Panc1 (cell line): ENCODE results near the gene ARRDC2. TPM values are rescaled to one million over a fixed set of nuclear protein-coding genes. Genes with fewer than 3 reads are reported as not detected.

Source experiments
- ATAC-seq: fragments of 200-7000 bp; cut with Tn5 transposase; 2 replicates; pipeline ENCODE4 v1.9.1; 2020; ENCODE audit warnings: mild to moderate bottlenecking, moderate library complexity
- BruUV-seq: library from RNA; stranded (reverse); fragments of 400-500 nt; replicated peaks from 2 replicates; lab custom pipeline; 2021; lab: Mats Ljungman, UMichigan
- CTCF ChIA-PET: fragments of 300-600 bp; sonication (Branson Sonifier 250); formaldehyde crosslinking; loops from one replicate; lab custom pipeline; 2022; ENCODE audit warnings: antibody characterized with exemption; lab: Charles Lee
- POLR2A ChIA-PET: fragments of 300-600 bp; sonication (Branson Sonifier 250); formaldehyde crosslinking; loops from one replicate; lab custom pipeline; 2022; ENCODE audit warnings: antibody characterized with exemption; lab: Charles Lee
- DNase-seq: peaks from one replicate; pipeline ENCODE4 v3.0.0-alpha.2; 2010; ENCODE audit warnings: low read depth, low spot score
- H3K27ac ChIP-seq: 2 replicates; pipeline ENCODE4 v1.5.1; 2011; ENCODE audit warnings: mild to moderate bottlenecking, low read length, inconsistent platforms
- H3K27me3 ChIP-seq: fragments of 200-500 bp; sonication (Bioruptor generic); 2 replicates; pipeline ENCODE4 v1.6.0; 2014; ENCODE audit warnings: low read length, inconsistent platforms; ENCODE audit not compliant: control insufficient read depth, insufficient read depth
- H3K36me3 ChIP-seq: fragments of 200-500 bp; sonication (Bioruptor generic); 2 replicates; pipeline ENCODE4 v1.5.1; 2014; ENCODE audit warnings: inconsistent platforms, mild to moderate bottlenecking, low read length, moderate library complexity; ENCODE audit not compliant: control insufficient read depth, insufficient read depth
- H3K4me1 ChIP-seq: 2 replicates; pipeline ENCODE4 v1.5.1; 2011; ENCODE audit warnings: inconsistent platforms, mild to moderate bottlenecking, low read length, moderate library complexity; ENCODE audit not compliant: control insufficient read depth, insufficient read depth
- H3K4me3 ChIP-seq, 2 experiments: 2 replicates each; pipeline ENCODE4 v1.5.1; 2011 to 2012; ENCODE audit warnings: low read depth in 2 of 2, low read length in 2 of 2, mild to moderate bottlenecking in 2 of 2, inconsistent platforms in 1 of 2, moderate library complexity in 1 of 2
- H3K9me3 ChIP-seq: fragments of 200-500 bp; sonication (Bioruptor generic); 2 replicates; pipeline ENCODE4 v1.5.1; 2014; ENCODE audit warnings: low read depth, mild to moderate bottlenecking, inconsistent platforms, low read length, moderate library complexity; ENCODE audit not compliant: control insufficient read depth, insufficient read depth
- CTCF ChIP-seq: fragments of 450-650 bp; IDR thresholded peaks from 2 replicates; pipeline ENCODE4 v1.5.1; 2017; ENCODE audit warnings: mild to moderate bottlenecking
- POLR2AphosphoS5 ChIP-seq: IDR thresholded peaks from 2 replicates; pipeline ENCODE4 v1.6.1; 2012; ENCODE audit warnings: mild to moderate bottlenecking, low read depth, low read length, moderate library complexity
- REST ChIP-seq, 2 experiments: IDR thresholded peaks; 2 replicates each; pipeline ENCODE4 v1.6.1; 2011 to 2012; ENCODE audit warnings: low read depth in 2 of 2, control low read depth in 1 of 2, low read length in 1 of 2, mild to moderate bottlenecking in 1 of 2, moderate library complexity in 1 of 2; ENCODE audit not compliant: insufficient read depth in 1 of 2
- SIN3A ChIP-seq: IDR thresholded peaks from 2 replicates; pipeline ENCODE4 v1.6.1; 2012; ENCODE audit warnings: low read depth, mild to moderate bottlenecking, low read length, moderate library complexity, borderline replicate concordance; ENCODE audit not compliant: insufficient read depth
- TCF7L2 ChIP-seq: IDR thresholded peaks from 2 replicates; pipeline ENCODE4 v1.6.1; 2011; ENCODE audit warnings: mild to moderate bottlenecking, low read depth, low read length, inconsistent platforms
- in situ Hi-C: cut with HindIII; loops from 2 replicates; pipeline ENCODE4 v1.10.0; 2016; ENCODE audit warnings: low sequenced_read_pairs, low pct_unique_long_range_greater_than_20kb
- intact Hi-C: fragments of 100-400 bp; cut with micrococcal nuclease; formaldehyde crosslinking; loops from one replicate; pipeline ENCODE4 v1.10.0; 2022; ENCODE audit not compliant: unreplicated experiment
- total RNA-seq: library from RNA; stranded (reverse); gene quantifications from one replicate; pipeline ENCODE4 v1.2.1, GENCODE V29; 2021; ENCODE audit not compliant: unreplicated experiment

Gene ARRDC2
- total RNA-seq, 1 experiment from 2014 or later, result 21.4 TPM

- DNase-seq (no peak), ATAC-seq (peak; percentile 37; the same call in 1 of the 2 replicates)
- TF ChIP-seq POLR2AphosphoS5, result no peak; the same call in 1 of the 2 replicates
- TF ChIP-seq TCF7L2, result peak; percentile 86
- ChIA-PET POLR2A (no interaction called here), CTCF (no interaction called here)
- Histone ChIP-seq H3K9me3 (no peaks in the 10 kb centered on the region), H3K4me3 (no peak overlapping the region), H3K27me3 (no peaks in the 10 kb centered on the region), H3K36me3 (no peaks in the 10 kb centered on the region), H3K4me1 (peaks cover 19% of the 10 kb centered on the region), H3K27ac (no peak overlapping the region; the same call in 1 of the 2 replicates)
- BruUV-seq, result TSS peak; percentile 91
- intact Hi-C loops (no loop called here), in situ Hi-C loops (no loop called here)
Observed at GRCh38 chr19:18013210-18014111, 5.5 kb downstream of the ARRDC2 start.

GRCh38 chr19:18014197-18014596 is 6.2 kb downstream of the ARRDC2 start:
- Histone ChIP-seq H3K4me3 (no peak overlapping the region), H3K4me1 (peaks cover 14% of the 10 kb centered on the region), H3K27ac (no peak overlapping the region; the same call in 1 of the 2 replicates), H3K36me3 (no peaks in the 10 kb centered on the region), H3K9me3 (no peaks in the 10 kb centered on the region), H3K27me3 (no peaks in the 10 kb centered on the region)
- BruUV-seq, result no TSS peak
- ATAC-seq (no peak), DNase-seq (no peak)
- no peak for TF ChIP-seq CTCF
- no peak for TF ChIP-seq POLR2AphosphoS5
- TF ChIP-seq TCF7L2, result no peak
- TF ChIP-seq REST (IDR thresholded peaks at IDR 0.05; ENCODE audit: insufficient read depth in 1 of 2, low read depth in 2 of 2, low read length in 1 of 2), result no peak
- TF ChIP-seq SIN3A, result no peak
- in situ Hi-C loops (no loop called here), intact Hi-C loops (no loop called here)
- CTCF ChIA-PET, result no interaction called here
- POLR2A ChIA-PET, result no interaction called here
